ENCODE measurements around the gene BPIFB2. TPM values are rescaled to one million over a fixed set of nuclear protein-coding genes. Genes with fewer than 3 reads are reported as not detected.
A peak's percentile ranks its signal among the peaks of the same experiment; 100 is the strongest.
"Not testable (repeated sequence)": the region's sequence is repeated elsewhere in the genome, so short reads cannot be mapped to it uniquely, and the experiment has no call there.

BPIFB2 gene
- total RNA-seq, 3 donors from 2014 or later = 0.98 to 1.0 TPM; not detected in 1

GRCh38 chr20:32971703-32972161 lies 35.8 kb upstream of the BPIFB2 start:
- no peaks in the 10 kb centered on the region for H3K4me1 ChIP-seq
- H3K9me3 ChIP-seq = peaks cover 0 to 6% of the 10 kb centered on the region in 2 donors
- no peak for DNase-seq (ENCODE audit: low spot score in 2 of 2)
- no peaks in the 10 kb centered on the region for H3K36me3 ChIP-seq
- H3K27ac ChIP-seq = no peak overlapping the region
- intact Hi-C loops (cut with DNase I; ENCODE audit: low total_unique reads) = no loop called here
- TF ChIP-seq POLR2A (IDR thresholded peaks at IDR 0.05) (no peak), CTCF (IDR thresholded peaks at IDR 0.05) (no peak), POLR2AphosphoS5 (IDR thresholded peaks at IDR 0.05) (no peak)
- H3K27me3 ChIP-seq = no peaks in the 10 kb centered on the region
- no peak overlapping the region for H3K4me3 ChIP-seq

DNA sequence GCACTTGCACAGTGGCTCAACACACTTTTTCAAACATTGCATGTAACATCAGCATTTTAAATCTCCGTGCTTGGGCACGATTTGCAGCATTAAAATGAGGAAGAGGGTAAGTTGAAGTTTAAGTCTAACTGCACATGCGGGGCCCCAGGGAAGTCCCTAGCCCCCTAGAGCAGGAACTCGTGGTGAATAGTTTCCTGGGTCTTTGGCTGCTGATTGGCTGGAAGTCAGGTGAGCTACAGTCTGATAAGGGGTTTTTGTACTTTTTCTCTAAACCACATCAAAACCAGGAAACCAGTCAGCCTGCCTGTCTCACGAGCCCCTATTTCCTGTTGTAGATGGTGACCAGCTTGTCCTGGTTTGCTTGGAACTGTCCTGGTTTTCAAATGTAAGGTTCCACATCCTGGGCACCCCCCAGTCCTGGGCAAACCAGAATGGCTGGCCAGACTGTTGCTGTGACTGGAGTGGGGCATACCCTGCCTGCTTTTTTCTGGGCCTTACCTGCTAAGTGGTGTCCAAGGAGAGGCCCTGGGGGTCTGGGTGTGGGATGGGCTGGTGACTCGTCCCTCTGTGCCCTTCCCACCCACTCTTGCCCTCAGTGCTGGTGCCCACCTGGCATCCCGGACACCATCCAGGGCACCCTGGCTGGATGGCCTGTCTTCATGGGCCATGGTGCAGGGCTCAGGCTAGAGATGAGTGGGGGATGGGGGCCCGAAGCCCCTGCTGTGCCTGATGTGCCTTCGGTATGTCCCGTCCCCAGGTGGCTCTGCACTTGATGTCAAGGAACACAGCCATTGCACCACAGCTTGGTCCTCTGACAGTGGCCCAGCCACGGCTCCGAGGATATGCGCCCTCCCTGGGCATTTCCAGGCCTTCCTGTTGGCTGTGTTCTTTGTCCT lies 35.1 kb upstream of the BPIFB2 start:
- H3K27ac ChIP-seq = no peak overlapping the region
- no peak for DNase-seq (ENCODE audit: low spot score in 2 of 2)
- H3K4me1 ChIP-seq = no peaks in the 10 kb centered on the region
- no peak overlapping the region for H3K4me3 ChIP-seq
- intact Hi-C loops (cut with DNase I; ENCODE audit: low total_unique reads) = no loop called here
- no peaks in the 10 kb centered on the region for H3K27me3 ChIP-seq
- TF ChIP-seq CTCF (IDR thresholded peaks at IDR 0.05) (no peak), POLR2A (IDR thresholded peaks at IDR 0.05) (no peak), POLR2AphosphoS5 (IDR thresholded peaks at IDR 0.05) (no peak)
- peaks cover 0 to 12% of the 10 kb centered on the region in 2 donors for H3K9me3 ChIP-seq
- no peaks in the 10 kb centered on the region for H3K36me3 ChIP-seq

DNA sequence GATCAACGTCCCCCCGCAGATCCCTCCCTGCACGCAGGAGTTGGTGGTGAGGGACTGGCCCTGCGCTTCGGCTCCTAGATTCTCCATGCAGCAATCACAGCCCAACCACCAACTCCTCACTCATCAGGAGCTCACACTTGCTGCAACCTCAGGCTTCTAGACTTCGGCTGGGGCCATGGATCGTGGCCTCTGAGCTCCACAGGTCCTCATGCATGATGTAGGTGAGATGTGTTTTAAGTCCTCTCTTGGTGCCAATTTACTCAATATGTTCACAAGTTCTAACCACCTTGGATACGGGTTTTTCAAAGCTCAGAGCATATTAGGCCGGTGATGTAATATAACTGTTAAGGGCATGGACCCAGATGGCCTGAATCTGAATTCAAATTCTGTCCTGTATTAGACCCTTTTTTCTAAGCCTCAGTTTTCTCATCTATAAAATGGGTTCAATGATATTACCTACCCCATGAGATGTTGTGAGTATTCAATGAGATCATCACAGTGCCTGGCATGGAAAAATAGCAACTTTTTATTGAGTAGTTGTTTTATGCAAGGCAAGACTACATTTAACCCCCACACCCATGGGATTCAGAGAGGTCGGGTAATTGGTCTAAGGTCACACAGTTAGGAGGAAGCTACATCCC lies 34.3 kb upstream of the BPIFB2 start:
- no peak overlapping the region for H3K4me3 ChIP-seq
- no peak overlapping the region for H3K27ac ChIP-seq
- H3K36me3 ChIP-seq = no peaks in the 10 kb centered on the region
- H3K27me3 ChIP-seq = no peaks in the 10 kb centered on the region
- H3K4me1 ChIP-seq = no peaks in the 10 kb centered on the region
- H3K9me3 ChIP-seq = peaks cover 0 to 12% of the 10 kb centered on the region in 2 donors
- intact Hi-C loops (cut with DNase I; ENCODE audit: low total_unique reads) = no loop called here
- TF ChIP-seq POLR2AphosphoS5 (IDR thresholded peaks at IDR 0.05) (no peak), CTCF (IDR thresholded peaks at IDR 0.05) (no peak), POLR2A (IDR thresholded peaks at IDR 0.05) (no peak)
- DNase-seq (ENCODE audit: low spot score in 2 of 2) = no peak

GRCh38 chr20:32974204-32975064 lies 33.1 kb upstream of the BPIFB2 start:
- H3K27ac ChIP-seq; H3K4me3 ChIP-seq; H3K4me1 ChIP-seq; H3K36me3 ChIP-seq; intact Hi-C loops (cut with DNase I; ENCODE audit: low total_unique reads); H3K27me3 ChIP-seq: not testable (repeated sequence)
- DNase-seq (ENCODE audit: low spot score in 2 of 2) = peak in 1 of 2 donors; percentile 17
- H3K9me3 ChIP-seq = peaks cover 0 to 12% of the 10 kb centered on the region in 2 donors

DNA sequence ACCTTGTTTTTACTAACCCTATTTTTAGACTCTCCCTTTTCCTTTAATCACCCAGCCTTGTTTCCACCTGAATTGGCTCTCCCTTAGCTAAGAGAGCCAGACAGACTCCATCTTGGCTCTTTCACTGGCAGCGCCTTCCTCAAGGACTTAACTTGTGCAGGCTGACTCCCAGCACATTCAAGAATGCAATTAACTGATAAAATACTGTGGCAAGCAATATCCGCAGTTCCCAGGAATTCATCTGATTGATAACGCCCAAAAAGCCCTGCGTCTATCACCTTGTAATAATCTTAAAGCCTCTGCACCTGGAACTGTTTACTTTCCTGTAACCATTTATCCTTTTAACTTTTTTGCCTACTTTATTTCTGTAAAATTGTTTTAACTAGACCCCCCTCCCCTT lies 32.4 kb upstream of the BPIFB2 start:
- H3K36me3 ChIP-seq; H3K4me3 ChIP-seq; H3K4me1 ChIP-seq; H3K27ac ChIP-seq; H3K27me3 ChIP-seq; DNase-seq (ENCODE audit: low spot score in 2 of 2); intact Hi-C loops (cut with DNase I; ENCODE audit: low total_unique reads): not testable (repeated sequence)
- H3K9me3 ChIP-seq = peaks cover 0 to 12% of the 10 kb centered on the region in 2 donors
